GM18858 (cell line): ENCODE results near the gene PCDHGA12.
"Not testable (repeated sequence)": the region's sequence is repeated elsewhere in the genome, so short reads cannot be mapped to it uniquely, and the experiment has no call there.

ENCODE experiments used
- ATAC-seq: cut with Tn5 transposase; IDR thresholded peaks from one replicate; pipeline ENCODE4 v1.9.1; 2021; ENCODE audit not compliant: unreplicated experiment

PCDHGA12 gene

GRCh38 chr5:141430332-141431113 lies at the start of gene PCDHGA12:
TSS of gene PCDHGA12 (plus strand) at chr5:141430507. CDS start at chr5:141430760, 253 bp downstream.
- peak; percentile 72 for ATAC-seq

GRCh38 chr5:141382469-141383294 lies 47.6 kb upstream of the PCDHGA12 start, which contains the start of gene PCDHGA7:
TSS of gene PCDHGA7 (plus strand) at chr5:141382742. CDS start at chr5:141382900, 158 bp downstream.
- no peak for ATAC-seq

DNA sequence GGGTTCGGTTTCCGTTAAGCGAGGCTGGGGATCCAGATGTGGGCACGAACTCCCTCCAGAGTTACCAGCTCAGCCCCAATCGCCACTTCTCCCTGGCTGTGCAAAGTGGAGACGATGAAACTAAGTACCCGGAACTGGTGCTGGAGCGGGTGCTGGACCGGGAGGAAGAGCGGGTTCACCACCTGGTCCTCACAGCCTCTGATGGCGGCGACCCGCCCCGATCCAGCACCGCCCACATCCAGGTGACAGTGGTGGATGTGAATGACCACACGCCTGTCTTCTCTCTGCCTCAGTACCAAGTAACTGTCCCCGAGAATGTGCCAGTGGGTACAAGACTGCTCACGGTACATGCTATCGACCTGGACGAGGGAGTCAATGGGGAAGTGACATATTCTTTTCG lies 47.0 kb upstream of the PCDHGA12 start:
- ATAC-seq: no peak

GRCh38 chr5:141384471-141385267 lies 45.6 kb upstream of the PCDHGA12 start:
- no peak for ATAC-seq

DNA sequence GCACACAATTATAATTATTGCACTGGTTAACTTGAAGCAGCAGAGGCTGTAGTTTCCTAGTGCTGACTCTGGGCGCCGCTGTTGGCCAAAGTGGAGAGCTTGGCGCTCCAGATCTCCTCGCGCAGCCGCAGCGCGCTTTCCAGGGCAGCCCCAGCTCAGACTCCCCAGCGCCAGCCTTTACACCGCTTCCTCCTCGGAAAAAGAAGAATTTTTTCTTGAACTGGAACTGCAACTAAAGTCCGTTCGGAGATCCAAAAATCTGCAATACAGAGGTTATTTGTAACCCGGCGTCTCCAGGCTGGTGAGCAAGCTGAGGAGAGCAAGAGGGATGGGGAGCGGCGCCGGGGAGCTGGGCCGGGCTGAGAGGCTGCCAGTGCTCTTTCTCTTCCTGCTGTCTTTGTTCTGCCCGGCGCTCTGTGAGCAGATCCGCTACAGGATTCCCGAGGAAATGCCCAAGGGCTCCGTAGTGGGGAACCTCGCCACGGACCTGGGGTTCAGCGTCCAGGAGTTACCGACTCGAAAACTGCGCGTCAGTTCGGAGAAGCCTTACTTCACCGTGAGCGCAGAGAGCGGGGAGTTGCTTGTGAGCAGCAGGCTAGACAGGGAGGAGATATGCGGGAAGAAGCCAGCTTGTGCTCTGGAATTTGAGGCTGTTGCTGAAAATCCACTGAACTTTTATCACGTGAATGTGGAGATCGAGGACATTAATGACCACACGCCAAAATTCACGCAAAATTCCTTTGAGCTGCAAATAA lies 42.6 kb upstream of the PCDHGA12 start, which contains the start of gene PCDHGB4:
Gene PCDHGB4, plus strand, starts transcription at position 142 of the 755 bp plus-strand sequence. Its CDS starts 187 bp downstream, at position 329.
- ATAC-seq: peak; percentile 92

DNA sequence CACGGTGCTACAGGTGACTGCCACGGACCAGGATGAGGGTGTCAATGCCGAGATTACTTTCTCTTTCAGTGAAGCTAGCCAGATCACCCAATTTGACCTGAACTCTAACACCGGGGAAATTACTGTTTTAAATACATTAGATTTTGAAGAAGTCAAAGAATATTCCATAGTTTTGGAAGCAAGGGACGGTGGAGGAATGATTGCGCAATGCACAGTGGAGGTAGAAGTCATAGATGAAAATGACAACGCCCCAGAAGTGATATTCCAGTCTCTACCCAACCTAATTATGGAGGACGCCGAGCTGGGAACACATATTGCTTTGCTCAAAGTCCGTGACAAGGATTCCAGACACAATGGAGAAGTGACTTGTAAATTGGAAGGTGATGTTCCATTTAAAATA lies 41.6 kb upstream of the PCDHGA12 start:
- no peak for ATAC-seq

DNA sequence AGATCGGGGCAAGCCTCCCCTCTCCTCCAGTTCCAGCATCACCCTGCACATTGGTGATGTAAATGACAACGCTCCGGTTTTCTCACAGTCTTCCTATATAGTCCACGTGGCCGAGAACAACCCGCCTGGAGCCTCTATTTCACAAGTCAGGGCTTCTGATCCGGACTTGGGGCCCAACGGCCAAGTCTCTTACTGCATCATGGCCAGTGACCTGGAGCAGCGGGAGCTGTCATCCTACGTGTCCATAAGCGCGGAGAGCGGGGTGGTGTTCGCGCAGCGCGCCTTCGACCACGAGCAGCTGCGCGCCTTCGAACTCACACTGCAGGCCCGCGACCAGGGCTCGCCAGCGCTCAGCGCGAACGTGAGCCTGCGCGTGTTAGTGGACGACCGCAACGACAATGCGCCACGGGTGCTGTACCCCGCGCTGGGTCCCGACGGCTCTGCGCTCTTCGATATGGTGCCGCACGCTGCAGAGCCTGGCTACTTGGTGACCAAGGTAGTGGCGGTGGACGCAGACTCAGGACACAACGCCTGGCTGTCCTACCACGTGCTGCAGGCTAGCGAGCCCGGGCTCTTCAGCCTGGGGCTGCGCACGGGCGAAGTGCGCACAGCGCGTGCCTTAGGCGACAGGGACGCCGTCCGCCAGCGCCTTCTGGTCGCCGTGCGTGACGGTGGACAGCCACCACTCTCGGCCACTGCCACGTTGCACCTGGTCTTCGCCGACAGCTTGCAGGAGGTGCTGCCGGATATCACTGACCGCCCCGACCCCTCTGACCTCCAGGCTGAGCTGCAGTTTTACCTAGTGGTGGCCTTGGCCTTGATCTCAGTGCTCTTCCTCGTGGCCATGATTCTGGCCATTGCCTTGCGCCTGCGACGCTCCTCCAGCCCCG lies 40.9 kb upstream of the PCDHGA12 start:
- no peak for ATAC-seq

GRCh38 chr5:141392429-141393198 lies 37.7 kb upstream of the PCDHGA12 start, which contains the start of gene PCDHGA8:
TSS of gene PCDHGA8 (plus strand) at chr5:141392633. CDS start at chr5:141392814, 181 bp downstream.
- ATAC-seq: no peak

DNA sequence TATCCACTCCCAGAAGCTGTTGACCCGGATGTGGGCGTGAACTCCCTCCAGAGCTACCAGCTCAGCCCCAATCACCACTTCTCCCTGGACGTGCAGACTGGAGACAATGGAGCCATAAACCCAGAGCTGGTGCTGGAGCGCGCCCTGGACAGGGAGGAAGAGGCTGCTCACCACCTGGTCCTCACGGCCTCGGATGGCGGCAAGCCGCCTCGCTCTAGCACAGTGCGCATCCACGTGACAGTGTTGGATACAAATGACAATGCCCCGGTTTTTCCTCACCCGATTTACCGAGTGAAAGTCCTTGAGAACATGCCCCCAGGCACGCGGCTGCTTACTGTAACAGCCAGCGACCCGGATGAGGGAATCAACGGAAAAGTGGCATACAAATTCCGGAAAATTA lies 37.0 kb upstream of the PCDHGA12 start:
- no peak for ATAC-seq

DNA sequence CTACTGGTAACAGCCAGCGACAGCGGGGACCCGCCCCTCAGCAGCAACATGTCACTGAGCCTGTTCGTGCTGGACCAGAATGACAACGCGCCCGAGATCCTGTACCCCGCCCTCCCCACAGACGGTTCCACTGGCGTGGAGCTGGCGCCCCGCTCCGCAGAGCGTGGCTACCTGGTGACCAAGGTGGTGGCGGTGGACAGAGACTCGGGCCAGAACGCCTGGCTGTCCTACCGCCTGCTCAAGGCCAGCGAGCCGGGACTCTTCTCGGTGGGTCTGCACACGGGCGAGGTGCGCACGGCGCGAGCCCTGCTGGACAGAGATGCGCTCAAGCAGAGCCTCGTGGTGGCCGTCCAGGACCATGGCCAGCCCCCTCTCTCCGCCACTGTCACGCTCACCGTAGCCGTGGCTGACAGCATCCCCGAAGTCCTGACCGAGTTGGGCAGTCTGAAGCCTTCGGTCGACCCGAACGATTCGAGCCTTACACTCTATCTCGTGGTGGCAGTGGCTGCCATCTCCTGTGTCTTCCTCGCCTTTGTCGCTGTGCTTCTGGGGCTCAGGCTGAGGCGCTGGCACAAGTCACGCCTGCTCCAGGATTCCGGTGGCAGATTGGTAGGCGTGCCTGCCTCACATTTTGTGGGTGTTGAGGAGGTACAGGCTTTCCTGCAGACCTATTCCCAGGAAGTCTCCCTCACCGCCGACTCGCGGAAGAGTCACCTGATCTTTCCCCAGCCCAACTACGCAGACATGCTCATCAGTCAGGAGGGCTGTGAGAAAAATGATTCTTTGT lies 35.7 kb upstream of the PCDHGA12 start:
- ATAC-seq: not testable (repeated sequence)

GRCh38 chr5:141397756-141398551 lies 32.4 kb upstream of the PCDHGA12 start, which contains the start of gene PCDHGB5:
TSS of gene PCDHGB5 (plus strand) at chr5:141397947. CDS start at chr5:141398128, 181 bp downstream.
- ATAC-seq: peak; percentile 87

GRCh38 chr5:141398608-141399007 lies 31.7 kb upstream of the PCDHGA12 start:
- no peak for ATAC-seq

- no peak for ATAC-seq
Observed at GRCh38 chr5:141399555-141400258, 30.6 kb upstream of the PCDHGA12 start.

DNA sequence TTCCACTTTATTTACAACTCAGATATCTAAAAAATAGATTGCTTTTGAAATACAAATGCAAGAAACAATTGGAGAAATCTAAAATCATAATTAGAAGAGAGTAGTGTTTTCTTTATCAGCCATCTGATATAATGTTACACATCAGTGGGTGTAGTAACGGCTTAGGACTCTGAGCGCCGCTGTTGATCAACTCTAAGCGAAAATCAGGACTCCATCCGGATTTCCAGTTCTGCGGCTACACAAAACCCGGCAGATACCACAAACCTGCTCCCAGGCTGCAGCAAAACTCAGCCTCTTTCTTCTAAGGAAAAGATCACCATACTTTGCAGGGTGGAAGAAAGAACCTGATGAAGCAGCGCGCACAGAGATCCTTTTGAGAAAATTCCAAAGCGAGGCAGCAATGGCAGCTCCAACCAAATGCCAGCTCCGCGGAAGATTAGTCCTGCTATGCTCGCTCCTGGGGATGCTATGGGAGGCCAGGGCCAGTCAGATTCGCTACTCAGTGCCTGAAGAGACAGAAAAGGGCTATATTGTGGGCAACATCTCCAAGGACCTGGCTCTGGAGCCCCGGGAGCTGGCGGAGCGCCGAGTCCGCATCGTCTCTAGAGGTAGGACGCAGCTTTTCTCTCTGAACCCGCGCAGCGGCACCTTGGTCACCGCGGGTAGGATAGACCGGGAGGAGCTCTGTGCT lies 27.6 kb upstream of the PCDHGA12 start, which contains the start of gene PCDHGA9:
Gene PCDHGA9, plus strand, starts transcription at position 226 of the 691 bp plus-strand sequence. Its CDS starts 175 bp downstream, at position 401.
- no peak for ATAC-seq

DNA sequence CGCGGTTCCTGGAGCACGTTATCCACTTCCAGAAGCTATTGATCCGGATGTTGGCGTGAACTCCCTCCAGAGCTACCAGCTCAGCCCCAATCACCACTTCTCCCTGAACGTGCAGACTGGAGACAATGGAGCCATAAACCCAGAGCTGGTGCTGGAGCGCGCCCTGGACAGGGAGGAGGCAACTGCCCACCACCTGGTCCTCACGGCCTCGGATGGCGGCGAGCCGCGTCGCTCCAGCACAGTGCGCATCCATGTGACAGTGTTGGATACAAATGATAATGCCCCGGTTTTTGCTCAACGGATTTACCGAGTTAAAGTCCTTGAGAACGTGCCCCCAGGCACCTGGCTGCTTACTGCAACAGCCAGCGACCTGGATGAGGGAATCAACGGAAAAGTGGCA lies 26.9 kb upstream of the PCDHGA12 start:
- no peak for ATAC-seq
